HG02571 (cell line): ENCODE results near the gene CC2D1A.
"Not testable (repeated sequence)": the region's sequence is repeated elsewhere in the genome, so short reads cannot be mapped to it uniquely, and the experiment has no call there.

Source experiments
- ATAC-seq: cut with Tn5 transposase; IDR thresholded peaks from one replicate; pipeline ENCODE4 v1.9.1; 2021; ENCODE audit warnings: mild to moderate bottlenecking, moderate library complexity; ENCODE audit not compliant: unreplicated experiment

Gene CC2D1A

GRCh38 chr19:13960863-13961784, 55.1 kb downstream of the CC2D1A start:
- ATAC-seq: no peak

GRCh38 chr19:13961826-13962698, 56.1 kb downstream of the CC2D1A start:
- no peak for ATAC-seq

GRCh38 chr19:13962699-13963602, 57.0 kb downstream of the CC2D1A start:
- ATAC-seq: no peak

- no peak for ATAC-seq
Measured at GRCh38 chr19:13963603-13964105, 57.7 kb downstream of the CC2D1A start.

GRCh38 chr19:13964776-13965175, 58.8 kb downstream of the CC2D1A start:
- ATAC-seq: no peak

GRCh38 chr19:13965377-13965896, 59.4 kb downstream of the CC2D1A start:
- ATAC-seq: no peak

- ATAC-seq: no peak
Measured at GRCh38 chr19:13965926-13966683, 60.1 kb downstream of the CC2D1A start.

GRCh38 chr19:13966684-13967128, 60.7 kb downstream of the CC2D1A start:
- no peak for ATAC-seq

GRCh38 chr19:13967206-13967605, 61.2 kb downstream of the CC2D1A start:
- ATAC-seq: not testable (repeated sequence)

- no peak for ATAC-seq
Measured at GRCh38 chr19:13968383-13968935, 62.5 kb downstream of the CC2D1A start.

GRCh38 chr19:13968999-13969398, 63.0 kb downstream of the CC2D1A start:
- ATAC-seq: no peak

- no peak for ATAC-seq
Measured at GRCh38 chr19:13969897-13970296, 63.9 kb downstream of the CC2D1A start.

GRCh38 chr19:13971868-13972267, 65.9 kb downstream of the CC2D1A start:
- ATAC-seq: not testable (repeated sequence)

- no peak for ATAC-seq
Measured at GRCh38 chr19:13972368-13973155, 66.6 kb downstream of the CC2D1A start.

GRCh38 chr19:13973479-13973878, 67.5 kb downstream of the CC2D1A start:
- not testable (repeated sequence) for ATAC-seq

GRCh38 chr19:13974073-13974472, 68.1 kb downstream of the CC2D1A start:
- no peak for ATAC-seq

- ATAC-seq: no peak
Measured at GRCh38 chr19:13975870-13976269, 69.9 kb downstream of the CC2D1A start.

GRCh38 chr19:13976446-13976845, 70.4 kb downstream of the CC2D1A start:
- ATAC-seq: no peak
